ENCODE results near the gene CRISPLD2. TPM values are rescaled to one million over a fixed set of nuclear protein-coding genes. Genes with fewer than 3 reads are reported as not detected.
"Not testable (repeated sequence)": the region's sequence is repeated elsewhere in the genome, so short reads cannot be mapped to it uniquely, and the experiment has no call there.

The CRISPLD2 gene
- total RNA-seq, 5 donors from 2014 or later (not counting 1 experiment from before 2014, with no cell fraction given) = 0.76 to 2.8 (median 1.8) TPM

DNA sequence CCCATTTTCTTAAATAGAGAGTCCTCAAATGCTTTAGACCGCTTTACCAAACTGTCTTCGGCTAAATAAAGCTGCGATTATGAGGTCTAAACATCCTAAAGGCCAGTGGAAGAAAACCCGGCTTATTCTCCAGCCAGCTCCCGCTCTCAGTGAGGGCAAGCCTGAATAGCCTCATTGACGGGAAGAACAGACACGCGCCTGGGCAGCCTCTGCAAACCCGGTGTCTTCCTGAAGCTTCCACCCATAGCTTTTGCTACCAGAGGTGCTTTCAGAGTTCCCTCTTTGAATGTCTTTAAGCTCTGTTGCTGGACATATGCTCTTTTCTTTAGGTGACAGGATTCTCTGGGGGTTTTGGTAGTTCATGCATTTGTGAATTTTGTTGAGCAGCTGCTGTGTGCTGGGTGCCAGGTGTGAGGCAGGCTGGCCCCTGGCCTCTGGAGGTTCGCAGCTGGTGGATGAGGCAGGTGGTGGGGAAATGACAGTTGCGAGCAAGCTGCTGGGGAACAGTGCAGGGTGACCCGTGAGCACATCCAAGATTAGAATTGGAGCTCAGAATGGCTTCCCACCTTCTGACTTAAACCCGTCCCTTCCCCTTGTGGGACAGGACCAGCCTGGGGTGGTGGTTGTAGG is 44.7 kb downstream of the CRISPLD2 start:
- WGBS (ENCODE audit: insufficient coverage) = 86% methylated on average over 8 of the region's 13 CpGs

DNA sequence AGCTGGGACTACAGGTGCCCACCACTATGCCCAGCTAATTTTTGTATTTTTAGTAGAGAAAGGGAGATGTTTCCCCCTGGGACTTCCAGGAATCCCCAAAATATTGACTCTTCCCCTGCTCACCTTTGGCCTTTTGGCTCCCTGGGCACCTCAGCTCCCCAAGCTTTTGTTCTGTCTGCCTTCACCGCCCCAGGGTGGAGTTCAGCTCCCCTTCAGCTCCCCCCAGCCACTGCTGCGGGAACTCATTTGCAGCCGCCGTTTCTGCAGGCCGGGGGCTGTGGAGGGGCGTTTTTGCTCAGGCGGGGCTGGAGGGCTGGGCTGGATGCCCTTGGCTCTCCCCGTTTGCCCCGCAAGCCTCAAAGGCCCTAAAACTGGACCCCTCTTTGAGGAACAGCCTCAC is 47.9 kb downstream of the CRISPLD2 start:
- H3K4me3 ChIP-seq (ENCODE audit: control insufficient read depth in 1 of 2, extremely low read depth in 1 of 2, low read length in 1 of 2) = no peak overlapping the region
- DNase-seq = no peak
- Mint-ChIP-seq H3K4me3 (no peak overlapping the region), H3K4me1 (no peaks in the 10 kb centered on the region), H3K27ac (no peak overlapping the region), H3K27me3 (peaks cover 0 to 3% of the 10 kb centered on the region in 2 donors), H3K36me3 (no peaks in the 10 kb centered on the region), H3K9me3 (no peaks in the 10 kb centered on the region)
- WGBS (ENCODE audit: insufficient coverage) = 76% methylated on average over 9 of the region's 9 CpGs
- H3K27me3 ChIP-seq (replicated peaks in 1 of 2; ENCODE audit: control insufficient read depth in 2 of 2, extremely low read depth in 1 of 2, insufficient read depth in 2 of 2, low read length in 1 of 2) = peaks cover 0 to 28% of the 10 kb centered on the region in 2 experiments
- POLR2A ChIA-PET = no interaction called here
- no peaks in the 10 kb centered on the region for H3K9me3 ChIP-seq
- CTCF ChIA-PET = no interaction called here
- H3K4me1 ChIP-seq (ENCODE audit: control insufficient read depth in 1 of 2, extremely low read depth in 1 of 2, insufficient read depth in 2 of 2, low read length in 2 of 2) = no peaks in the 10 kb centered on the region
- no peaks in the 10 kb centered on the region for H3K36me3 ChIP-seq (ENCODE audit: control insufficient read depth in 2 of 2, extremely low read depth in 1 of 2, insufficient read depth in 1 of 2, low read length in 1 of 2)
- ATAC-seq (replicated peaks in 1 of 4) = no peak
- H3K27ac ChIP-seq (ENCODE audit: low read length) = no peak overlapping the region

More for the DNA sequence above, 44.7 kb downstream of the CRISPLD2 start:
- no peaks in the 10 kb centered on the region for H3K4me1 ChIP-seq (ENCODE audit: control insufficient read depth in 1 of 2, extremely low read depth in 1 of 2, insufficient read depth in 2 of 2, low read length in 2 of 2)
- no peak overlapping the region for H3K27ac ChIP-seq (ENCODE audit: low read length)
- Mint-ChIP-seq H3K4me3 (no peak overlapping the region), H3K36me3 (peaks cover 14% of the 10 kb centered on the region), H3K9me3 (peaks cover 0 to 15% (median 5%) of the 10 kb centered on the region in 3 donors), H3K4me1 (no peaks in the 10 kb centered on the region), H3K27me3 (peaks cover 0 to 3% of the 10 kb centered on the region in 2 donors), H3K27ac (no peak overlapping the region)
- no peaks in the 10 kb centered on the region for H3K9me3 ChIP-seq
- no peak overlapping the region for H3K4me3 ChIP-seq (ENCODE audit: control insufficient read depth in 1 of 2, extremely low read depth in 1 of 2, low read length in 1 of 2)
- POLR2A ChIA-PET = interaction anchor here in 1 of 2 donors (0.6 to 0.9 kb wide), 2 partner anchors 209 to 785 kb away, joined by 3 to 4 read pairs; no protein-coding TSS in a partner anchor
- peaks cover 0 to 38% of the 10 kb centered on the region in 2 experiments for H3K27me3 ChIP-seq (replicated peaks in 1 of 2; ENCODE audit: control insufficient read depth in 2 of 2, extremely low read depth in 1 of 2, insufficient read depth in 2 of 2, low read length in 1 of 2)
- ATAC-seq (replicated peaks in 1 of 4) (no peak), DNase-seq (no peak)
- CTCF ChIA-PET = interaction anchor here in 1 of 2 donors (0.7 kb wide), 1 partner anchor 202 kb away, joined by 3 read pairs; no protein-coding TSS in a partner anchor
- no peaks in the 10 kb centered on the region for H3K36me3 ChIP-seq (ENCODE audit: control insufficient read depth in 2 of 2, extremely low read depth in 1 of 2, insufficient read depth in 1 of 2, low read length in 1 of 2)

DNA sequence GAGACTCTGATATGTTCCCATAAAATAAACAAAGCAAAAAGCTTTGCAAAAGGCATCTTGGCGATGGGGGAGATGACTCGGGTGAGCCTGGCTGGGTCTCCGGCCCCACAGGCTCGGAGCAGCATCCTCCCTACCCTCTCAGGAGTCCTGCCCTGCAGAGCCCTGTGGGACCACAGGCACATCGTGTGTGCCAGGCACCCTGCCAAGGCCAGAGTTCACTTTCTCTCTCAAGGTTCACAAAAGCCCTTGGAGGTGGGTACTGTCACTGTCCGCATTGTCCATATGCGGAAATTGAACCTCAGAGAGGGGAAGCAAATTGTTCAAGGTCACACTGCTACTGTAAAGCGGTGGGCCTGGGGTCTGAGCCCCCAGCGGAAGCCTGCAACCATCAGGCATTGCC is 48.5 kb downstream of the CRISPLD2 start:
- ChIA-PET POLR2A (no interaction called here), CTCF (no interaction called here)
- no peaks in the 10 kb centered on the region for H3K4me1 Mint-ChIP-seq
- no peaks in the 10 kb centered on the region for H3K9me3 Mint-ChIP-seq
- no peak overlapping the region for H3K4me3 ChIP-seq (ENCODE audit: control insufficient read depth in 1 of 2, extremely low read depth in 1 of 2, low read length in 1 of 2)
- WGBS (ENCODE audit: insufficient coverage) = 81% methylated on average over 9 of the region's 9 CpGs
- no peaks in the 10 kb centered on the region for H3K36me3 ChIP-seq (ENCODE audit: control insufficient read depth in 2 of 2, extremely low read depth in 1 of 2, insufficient read depth in 1 of 2, low read length in 1 of 2)
- H3K27me3 Mint-ChIP-seq = peaks cover 0 to 3% of the 10 kb centered on the region in 2 donors
- no peaks in the 10 kb centered on the region for H3K36me3 Mint-ChIP-seq
- no peak overlapping the region for H3K27ac ChIP-seq (ENCODE audit: low read length)
- H3K9me3 ChIP-seq = no peaks in the 10 kb centered on the region
- no peak overlapping the region for H3K4me3 Mint-ChIP-seq
- no peaks in the 10 kb centered on the region for H3K4me1 ChIP-seq (ENCODE audit: control insufficient read depth in 1 of 2, extremely low read depth in 1 of 2, insufficient read depth in 2 of 2, low read length in 2 of 2)
- no peak for ATAC-seq (replicated peaks in 1 of 4)
- no peak for DNase-seq
- peaks cover 0 to 22% of the 10 kb centered on the region in 2 experiments for H3K27me3 ChIP-seq (replicated peaks in 1 of 2; ENCODE audit: control insufficient read depth in 2 of 2, extremely low read depth in 1 of 2, insufficient read depth in 2 of 2, low read length in 1 of 2)
- no peak overlapping the region for H3K27ac Mint-ChIP-seq

DNA sequence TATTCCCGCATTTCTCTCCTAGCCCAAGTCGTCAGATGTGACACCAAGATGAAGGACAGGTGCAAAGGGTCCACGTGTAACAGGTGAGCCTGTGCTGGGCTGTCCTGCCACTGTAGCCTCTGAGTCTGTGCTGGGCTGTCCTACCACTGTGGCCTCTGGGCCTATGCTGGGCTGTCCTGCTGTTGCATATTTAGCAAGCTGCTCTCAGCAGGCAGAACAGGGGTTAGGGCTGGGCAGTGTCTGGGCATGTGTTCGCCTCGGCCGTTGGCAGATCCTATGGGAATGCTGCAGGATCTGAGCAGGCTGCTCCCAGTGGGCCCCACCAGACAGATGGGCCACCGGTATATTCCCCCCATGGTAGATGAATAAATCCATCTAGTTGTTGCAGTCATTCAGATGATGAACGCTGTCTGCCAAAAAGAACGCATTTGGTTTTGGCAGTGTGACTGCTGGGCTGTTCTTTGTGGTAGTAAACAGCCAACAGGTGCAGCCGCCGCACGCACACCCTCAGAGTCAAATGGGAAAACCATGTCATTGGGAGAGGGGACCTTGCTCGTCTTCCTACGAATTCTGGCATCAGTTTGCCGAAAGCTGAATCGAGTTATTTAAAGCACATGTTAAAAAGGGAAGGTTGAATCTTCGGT is 49.2 kb downstream of the CRISPLD2 start:
- ATAC-seq (replicated peaks in 1 of 4) (no peak), DNase-seq (no peak)
- no peak overlapping the region for H3K4me3 Mint-ChIP-seq
- Histone ChIP-seq H3K27ac (ENCODE audit: low read length) (no peak overlapping the region), H3K4me3 (ENCODE audit: control insufficient read depth in 1 of 2, extremely low read depth in 1 of 2, low read length in 1 of 2) (no peak overlapping the region), H3K27me3 (replicated peaks in 1 of 2; ENCODE audit: control insufficient read depth in 2 of 2, extremely low read depth in 1 of 2, insufficient read depth in 2 of 2, low read length in 1 of 2) (peaks cover 0 to 18% of the 10 kb centered on the region in 2 experiments), H3K4me1 (ENCODE audit: control insufficient read depth in 1 of 2, extremely low read depth in 1 of 2, insufficient read depth in 2 of 2, low read length in 2 of 2) (no peaks in the 10 kb centered on the region), H3K9me3 (no peaks in the 10 kb centered on the region), H3K36me3 (ENCODE audit: control insufficient read depth in 2 of 2, extremely low read depth in 1 of 2, insufficient read depth in 1 of 2, low read length in 1 of 2) (no peaks in the 10 kb centered on the region)
- no peaks in the 10 kb centered on the region for H3K36me3 Mint-ChIP-seq
- no peaks in the 10 kb centered on the region for H3K9me3 Mint-ChIP-seq
- ChIA-PET POLR2A (no interaction called here), CTCF (no interaction called here)
- WGBS (ENCODE audit: insufficient coverage) = 91% methylated on average over 17 of the region's 17 CpGs
- H3K27me3 Mint-ChIP-seq = peaks cover 0 to 3% of the 10 kb centered on the region in 2 donors
- no peak overlapping the region for H3K27ac Mint-ChIP-seq
- no peaks in the 10 kb centered on the region for H3K4me1 Mint-ChIP-seq

DNA sequence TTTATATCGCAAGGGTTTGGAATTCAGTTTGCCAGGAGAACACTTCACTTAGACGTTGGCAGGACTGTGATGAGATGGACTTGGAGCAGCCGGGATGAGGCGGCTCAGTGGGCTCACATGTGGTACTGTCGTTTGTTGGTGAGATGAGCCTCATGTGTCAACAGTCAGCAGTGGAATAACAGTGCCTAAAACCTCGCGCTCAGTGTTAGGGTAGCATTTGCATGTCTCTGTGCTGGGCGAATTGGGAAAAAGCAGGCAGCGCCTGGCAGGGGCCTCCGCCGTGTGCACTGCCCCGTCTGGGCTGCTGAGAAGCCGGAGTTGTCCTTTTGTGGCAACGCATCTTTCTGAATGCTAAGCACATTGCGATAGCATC is 49.7 kb downstream of the CRISPLD2 start:
- 85% methylated on average over 14 of the region's 15 CpGs for WGBS (ENCODE audit: insufficient coverage)
- Mint-ChIP-seq H3K9me3 (no peaks in the 10 kb centered on the region), H3K27ac (no peak overlapping the region), H3K4me1 (no peaks in the 10 kb centered on the region), H3K4me3 (no peak overlapping the region), H3K27me3 (peaks cover 0 to 3% of the 10 kb centered on the region in 2 donors), H3K36me3 (no peaks in the 10 kb centered on the region)
- ATAC-seq (replicated peaks in 1 of 4) = no peak
- Histone ChIP-seq H3K4me3 (ENCODE audit: control insufficient read depth in 1 of 2, extremely low read depth in 1 of 2, low read length in 1 of 2) (no peak overlapping the region), H3K27ac (ENCODE audit: low read length) (no peak overlapping the region), H3K27me3 (replicated peaks in 1 of 2; ENCODE audit: control insufficient read depth in 2 of 2, extremely low read depth in 1 of 2, insufficient read depth in 2 of 2, low read length in 1 of 2) (peaks cover 0 to 13% of the 10 kb centered on the region in 2 experiments), H3K36me3 (ENCODE audit: control insufficient read depth in 2 of 2, extremely low read depth in 1 of 2, insufficient read depth in 1 of 2, low read length in 1 of 2) (no peaks in the 10 kb centered on the region), H3K9me3 (no peaks in the 10 kb centered on the region), H3K4me1 (ENCODE audit: control insufficient read depth in 1 of 2, extremely low read depth in 1 of 2, insufficient read depth in 2 of 2, low read length in 2 of 2) (no peaks in the 10 kb centered on the region)
- POLR2A ChIA-PET = no interaction called here
- DNase-seq = no peak
- CTCF ChIA-PET = no interaction called here

DNA sequence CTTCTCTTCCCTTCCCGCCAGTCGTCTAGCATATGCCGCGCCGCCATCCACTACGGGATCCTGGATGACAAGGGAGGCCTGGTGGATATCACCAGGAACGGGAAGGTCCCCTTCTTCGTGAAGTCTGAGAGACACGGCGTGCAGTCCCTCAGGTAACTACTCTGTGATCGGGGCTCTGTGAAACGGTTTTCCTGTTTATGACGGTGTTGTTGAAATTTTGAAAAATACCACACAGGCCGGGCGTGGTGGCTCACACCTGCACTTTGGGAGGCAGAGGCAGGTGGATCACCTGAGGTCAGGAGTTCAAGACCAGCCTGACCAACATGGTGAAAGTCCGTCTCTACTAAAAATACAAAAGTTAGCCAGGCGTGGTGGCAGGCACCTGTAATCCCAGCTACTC is 53.2 kb downstream of the CRISPLD2 start:
- WGBS (ENCODE audit: insufficient coverage) = 92% methylated on average over 9 of the region's 17 CpGs
- H3K36me3 Mint-ChIP-seq, POLR2A ChIA-PET: not testable (repeated sequence)

More for the DNA sequence above, 53.2 kb downstream of the CRISPLD2 start:
- H3K4me3 Mint-ChIP-seq; H3K9me3 Mint-ChIP-seq; H3K36me3 ChIP-seq (ENCODE audit: control insufficient read depth in 2 of 2, extremely low read depth in 1 of 2, insufficient read depth in 1 of 2, low read length in 1 of 2); H3K4me1 ChIP-seq (ENCODE audit: control insufficient read depth in 1 of 2, extremely low read depth in 1 of 2, insufficient read depth in 2 of 2, low read length in 2 of 2); H3K27ac Mint-ChIP-seq; H3K27me3 ChIP-seq (replicated peaks in 1 of 2; ENCODE audit: control insufficient read depth in 2 of 2, extremely low read depth in 1 of 2, insufficient read depth in 2 of 2, low read length in 1 of 2); H3K4me1 Mint-ChIP-seq; ATAC-seq (replicated peaks in 1 of 4); CTCF ChIA-PET; H3K9me3 ChIP-seq; H3K4me3 ChIP-seq (ENCODE audit: control insufficient read depth in 1 of 2, extremely low read depth in 1 of 2, low read length in 1 of 2); H3K27me3 Mint-ChIP-seq; H3K27ac ChIP-seq (ENCODE audit: low read length); DNase-seq: not testable (repeated sequence)
